K562 (cell line): ENCODE data around the gene DDX41. TPM values are rescaled to one million over a fixed set of nuclear protein-coding genes. Genes with fewer than 3 reads are reported as not detected.

ENCODE experiments used
- ATF7 ChIP-seq: fragments of 450-650 bp; IDR thresholded peaks from 2 replicates; pipeline ENCODE4 v1.7.1; 2014; ENCODE audit warnings: mild to moderate bottlenecking, moderate library complexity
- E2F3 ChIP-seq: fragments of 250-450 bp; sonication (Bioruptor Pico); IDR thresholded peaks from 2 replicates; pipeline ENCODE4 v1.4.0; 2020; ENCODE audit warnings: mild to moderate bottlenecking
- EWSR1 ChIP-seq: fragments of 450-650 bp; IDR thresholded peaks from 2 replicates; pipeline ENCODE4 v1.6.1; 2018; ENCODE audit warnings: borderline replicate concordance, mild to moderate bottlenecking, low read depth, moderate library complexity; ENCODE audit not compliant: partially characterized antibody
- FOXK1 ChIP-seq: sonication (generic); formaldehyde crosslinking; IDR thresholded peaks from 2 replicates; pipeline ENCODE4 v1.8.0; 2022; ENCODE audit warnings: missing genetic modification reagents, mild to moderate bottlenecking, borderline replicate concordance
- HNRNPL ChIP-seq: fragments of 200-400 bp; formaldehyde crosslinking; IDR thresholded peaks from 2 replicates; pipeline ENCODE4 v1.6.1; 2017; ENCODE audit warnings: low read depth, mild to moderate bottlenecking, low read length
- JUND ChIP-seq, 2 experiments: IDR thresholded peaks; 2 replicates in 1 of 2; 3 replicates in 1 of 2; pipeline ENCODE4 v1.6.1; 2011; ENCODE audit warnings: borderline replicate concordance in 2 of 2, low read depth in 2 of 2, low read length in 2 of 2, improper control_type of control experiment in 1 of 2, missing biosample characterization in 1 of 2, missing genetic modification characterization in 1 of 2, missing genetic modification reagents in 1 of 2
- MAZ ChIP-seq, 2 experiments: fragments of 450-650 bp in 1 of 2; sonication (generic) in 1 of 2; formaldehyde crosslinking; IDR thresholded peaks in 1 of 2; conservative IDR thresholded peaks in 1 of 2; 2 replicates each; pipeline versions ENCODE4 v1.4.0 to v1.5.0; 2020; ENCODE audit warnings: mild to moderate bottlenecking in 1 of 2, missing genetic modification reagents in 1 of 2
- POLR2H ChIP-seq: IDR thresholded peaks from 2 replicates; pipeline ENCODE4 v1.6.1; 2016; ENCODE audit warnings: missing genetic modification characterization, low read depth, mild to moderate bottlenecking, control low read depth, missing compliant biosample characterization, moderate library complexity
- RBM22 ChIP-seq: fragments of 200-400 bp; formaldehyde crosslinking; IDR thresholded peaks from 2 replicates; pipeline ENCODE4 v1.6.1; 2018; ENCODE audit warnings: low read length, low read depth; ENCODE audit not compliant: poor library complexity, severe bottlenecking
- WHSC1 ChIP-seq: IDR thresholded peaks from one replicate; pipeline ENCODE4 v1.6.1; 2012; ENCODE audit warnings: low read length, control low read depth, inconsistent platforms
- ZNF175 ChIP-seq: fragments of 200-800 bp; sonication (Bioruptor generic); IDR thresholded peaks from 2 replicates; pipeline ENCODE4 v1.6.1; 2016; ENCODE audit warnings: low read depth, mild to moderate bottlenecking, missing genetic modification characterization, missing compliant biosample characterization
- ZNF184 ChIP-seq: sonication (generic); formaldehyde crosslinking; IDR thresholded peaks from 2 replicates; pipeline ENCODE4 v1.5.0; 2020; ENCODE audit warnings: missing genetic modification reagents
- ZNF445 ChIP-seq: fragments of 250-450 bp; sonication (Bioruptor Pico); IDR thresholded peaks from 2 replicates; pipeline ENCODE4 v1.4.0; 2020; ENCODE audit warnings: low read depth, mild to moderate bottlenecking, moderate library complexity
- polyA plus RNA-seq, 8 experiments: library from polyadenylated mRNA; depleted of rRNA in 4 of 8; stranded (reverse) in 5 of 8; unstranded in 3 of 8; fragments of >200 nt; fragmentation: Nextera tagmentation in 2 of 8; fragmentation: Illumina TruSeq in 1 of 8; extraction: Ambion mirVana in 2 of 8; extraction: Trizol in 1 of 8; gene quantifications; 2 replicates each; pipeline versions ENCODE4 v1.2.1 to v1.2.3, GENCODE V29; 2011 to 2014; ENCODE audit warnings: inconsistent platforms in 1 of 8, missing spikeins in 1 of 8
- total RNA-seq, 7 experiments: library from RNA; depleted of rRNA in 6 of 7; stranded (reverse); fragments of >200 nt in 6 of 7; fragmentation: Illumina TruSeq in 2 of 7; extraction: Trizol in 2 of 7; gene quantifications; 2 replicates each; pipeline versions ENCODE4 v1.2.1 to v1.2.3, GENCODE V29; 2011 to 2021; ENCODE audit warnings: low replicate concordance in 1 of 7
- TF ChIP-seq, protein P1 (sequence below), 2 experiments: fragments of 450-650 bp in 1 of 2; sonication (generic) in 1 of 2; formaldehyde crosslinking in 1 of 2; IDR thresholded peaks; 2 replicates each; pipeline versions ENCODE4 v1.7.1 to v1.9.0; 2016 to 2022; ENCODE audit warnings: inconsistent platforms in 1 of 2, mild to moderate bottlenecking in 1 of 2, missing genetic modification reagents in 1 of 2
- TF ChIP-seq, protein P2 (sequence below): fragments of 450-650 bp; formaldehyde crosslinking; IDR thresholded peaks from 2 replicates; pipeline ENCODE4 v1.4.0; 2020; ENCODE audit warnings: mild to moderate bottlenecking

The DDX41 gene
- total and polyA plus RNA-seq, 9 of the 15 experiments (the other 6 are each of a cell fraction or from before 2014, with no cell fraction given), result 38.2 to 284 (median 116) TPM

GRCh38 chr5:177496727-177497291 is 20.0 kb downstream of the DDX41 start (continued):
- TF ChIP-seq EWSR1, result no peak
- TF ChIP-seq ZNF184, result no peak
- TF ChIP-seq, protein P1, sequence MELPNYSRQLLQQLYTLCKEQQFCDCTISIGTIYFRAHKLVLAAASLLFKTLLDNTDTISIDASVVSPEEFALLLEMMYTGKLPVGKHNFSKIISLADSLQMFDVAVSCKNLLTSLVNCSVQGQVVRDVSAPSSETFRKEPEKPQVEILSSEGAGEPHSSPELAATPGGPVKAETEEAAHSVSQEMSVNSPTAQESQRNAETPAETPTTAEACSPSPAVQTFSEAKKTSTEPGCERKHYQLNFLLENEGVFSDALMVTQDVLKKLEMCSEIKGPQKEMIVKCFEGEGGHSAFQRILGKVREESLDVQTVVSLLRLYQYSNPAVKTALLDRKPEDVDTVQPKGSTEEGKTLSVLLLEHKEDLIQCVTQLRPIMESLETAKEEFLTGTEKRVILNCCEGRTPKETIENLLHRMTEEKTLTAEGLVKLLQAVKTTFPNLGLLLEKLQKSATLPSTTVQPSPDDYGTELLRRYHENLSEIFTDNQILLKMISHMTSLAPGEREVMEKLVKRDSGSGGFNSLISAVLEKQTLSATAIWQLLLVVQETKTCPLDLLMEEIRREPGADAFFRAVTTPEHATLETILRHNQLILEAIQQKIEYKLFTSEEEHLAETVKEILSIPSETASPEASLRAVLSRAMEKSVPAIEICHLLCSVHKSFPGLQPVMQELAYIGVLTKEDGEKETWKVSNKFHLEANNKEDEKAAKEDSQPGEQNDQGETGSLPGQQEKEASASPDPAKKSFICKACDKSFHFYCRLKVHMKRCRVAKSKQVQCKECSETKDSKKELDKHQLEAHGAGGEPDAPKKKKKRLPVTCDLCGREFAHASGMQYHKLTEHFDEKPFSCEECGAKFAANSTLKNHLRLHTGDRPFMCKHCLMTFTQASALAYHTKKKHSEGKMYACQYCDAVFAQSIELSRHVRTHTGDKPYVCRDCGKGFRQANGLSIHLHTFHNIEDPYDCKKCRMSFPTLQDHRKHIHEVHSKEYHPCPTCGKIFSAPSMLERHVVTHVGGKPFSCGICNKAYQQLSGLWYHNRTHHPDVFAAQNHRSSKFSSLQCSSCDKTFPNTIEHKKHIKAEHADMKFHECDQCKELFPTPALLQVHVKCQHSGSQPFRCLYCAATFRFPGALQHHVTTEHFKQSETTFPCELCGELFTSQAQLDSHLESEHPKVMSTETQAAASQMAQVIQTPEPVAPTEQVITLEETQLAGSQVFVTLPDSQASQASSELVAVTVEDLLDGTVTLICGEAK (IDR thresholded peaks at IDR 0.05), result peak; percentile 2; the same call in 1 of the 2 replicates
- TF ChIP-seq, protein P1 (CRISPR knock-in tag; IDR thresholded peaks at IDR 0.05), result no peak
- TF ChIP-seq ZNF445 (CRISPR knock-in tag), result no peak
- peak; percentile 75 for TF ChIP-seq RBM22
- TF ChIP-seq MAZ (CRISPR knock-in tag; conservative IDR thresholded peaks at IDR 0.05 in 1 of 2, IDR thresholded peaks at IDR 0.05 in 1 of 2), result peak; percentile 17 to 78
- 0 out of 2 replicates have a peak, but pooled peaks have one; percentile 0 for TF ChIP-seq HNRNPL
- no peak for TF ChIP-seq WHSC1
- TF ChIP-seq JUND (IDR thresholded peaks at IDR 0.05; ENCODE audit: borderline replicate concordance, low read depth, low read length), result peak; percentile 59
- no peak; the same call in 2 of the 3 replicates for TF ChIP-seq JUND (tag; IDR thresholded peaks at IDR 0.05; ENCODE audit: borderline replicate concordance, low read depth, low read length)
- peak; percentile 29; the same call in 1 of the 2 replicates for TF ChIP-seq ATF7
- TF ChIP-seq, protein P2, sequence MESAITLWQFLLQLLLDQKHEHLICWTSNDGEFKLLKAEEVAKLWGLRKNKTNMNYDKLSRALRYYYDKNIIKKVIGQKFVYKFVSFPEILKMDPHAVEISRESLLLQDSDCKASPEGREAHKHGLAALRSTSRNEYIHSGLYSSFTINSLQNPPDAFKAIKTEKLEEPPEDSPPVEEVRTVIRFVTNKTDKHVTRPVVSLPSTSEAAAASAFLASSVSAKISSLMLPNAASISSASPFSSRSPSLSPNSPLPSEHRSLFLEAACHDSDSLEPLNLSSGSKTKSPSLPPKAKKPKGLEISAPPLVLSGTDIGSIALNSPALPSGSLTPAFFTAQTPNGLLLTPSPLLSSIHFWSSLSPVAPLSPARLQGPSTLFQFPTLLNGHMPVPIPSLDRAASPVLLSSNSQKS (CRISPR knock-in tag), result no peak
- peak; percentile 74 for TF ChIP-seq ZNF175 (CRISPR knock-in tag)
- TF ChIP-seq E2F3 (CRISPR knock-in tag), result 0 out of 2 replicates have a peak, but pooled peaks have one; percentile 5
- TF ChIP-seq FOXK1 (CRISPR knock-in tag), result no peak
- TF ChIP-seq POLR2H (tag), result no peak; the same call in 1 of the 2 replicates
